Measurements from ENCODE around the gene CYP4F22.
"Not testable (repeated sequence)": the region's sequence is repeated elsewhere in the genome, so short reads cannot be mapped to it uniquely, and the experiment has no call there.

- not testable (repeated sequence) for TF ChIP-seq CTCF (IDR thresholded peaks at IDR 0.05); ZFX (IDR thresholded peaks at IDR 0.05; ENCODE audit: borderline replicate concordance)
These were observed 34.5 kb upstream of the CYP4F22 start for GRCh38 chr19:15473821-15474220.
